Fibroblast of mammary gland (primary cell): ENCODE measurements around the gene GMDS.

ENCODE experiments used
- DNase-seq: peaks from one replicate; pipeline ENCODE4 v3.0.0-alpha.2; 2010; ENCODE audit warnings: low read depth
- H3K4me3 ChIP-seq: 2 replicates; pipeline ENCODE4 v1.5.1; 2011; ENCODE audit warnings: low read depth, mild to moderate bottlenecking, low read length, moderate library complexity; ENCODE audit not compliant: control insufficient read depth
- CTCF ChIP-seq: conservative IDR thresholded peaks from 2 replicates; pipeline ENCODE4 v1.5.1; 2011; ENCODE audit warnings: low read depth, low read length, inconsistent platforms; ENCODE audit not compliant: control insufficient read depth, insufficient read depth

The GMDS gene

DNA sequence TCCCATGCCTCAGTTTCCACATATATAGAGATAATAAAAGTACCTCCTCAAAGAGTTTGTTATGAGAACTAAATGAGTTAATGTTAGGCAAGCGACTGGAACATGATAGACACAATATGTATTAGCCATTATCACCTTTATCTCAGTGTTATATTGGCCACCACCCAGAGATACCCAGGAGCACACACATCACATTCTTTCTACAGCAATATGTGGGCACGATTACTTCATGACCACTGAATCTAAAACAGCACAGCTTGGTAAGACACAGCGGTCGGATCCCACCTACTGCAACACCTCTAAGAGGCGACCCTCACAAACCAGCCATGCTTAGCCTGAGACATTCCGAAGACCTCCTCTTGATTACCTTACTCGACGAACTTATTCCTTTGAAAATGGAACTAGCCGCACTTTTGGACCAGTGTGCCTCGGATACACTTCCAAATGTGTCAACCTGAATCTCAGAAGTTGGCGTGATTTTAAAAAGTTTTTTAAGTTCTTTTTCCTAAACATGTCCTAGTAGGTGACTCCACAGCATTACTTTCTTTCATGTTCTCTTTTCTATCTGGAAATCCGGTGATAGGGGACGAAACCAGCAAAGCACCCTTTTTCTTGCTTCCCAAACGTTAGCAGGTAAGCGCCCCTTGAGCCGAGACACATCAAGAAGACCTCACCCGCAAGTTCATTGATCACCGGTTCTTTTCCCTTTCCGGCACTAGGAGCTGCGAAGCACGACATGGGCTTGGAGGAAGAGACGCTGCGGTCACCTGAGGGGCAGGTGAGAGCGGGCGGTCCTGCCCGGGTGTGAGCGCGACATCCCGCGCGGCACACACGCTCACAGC lies 923 bp downstream of the GMDS start:
- peak overlapping the region; percentile 79 for H3K4me3 ChIP-seq
- DNase-seq, result no peak
- no peak for TF ChIP-seq CTCF

GRCh38 chr6:2242311-2242710 lies 3.1 kb downstream of the GMDS start:
- H3K4me3 ChIP-seq, result no peak overlapping the region
- DNase-seq, result no peak
- no peak for TF ChIP-seq CTCF

DNA sequence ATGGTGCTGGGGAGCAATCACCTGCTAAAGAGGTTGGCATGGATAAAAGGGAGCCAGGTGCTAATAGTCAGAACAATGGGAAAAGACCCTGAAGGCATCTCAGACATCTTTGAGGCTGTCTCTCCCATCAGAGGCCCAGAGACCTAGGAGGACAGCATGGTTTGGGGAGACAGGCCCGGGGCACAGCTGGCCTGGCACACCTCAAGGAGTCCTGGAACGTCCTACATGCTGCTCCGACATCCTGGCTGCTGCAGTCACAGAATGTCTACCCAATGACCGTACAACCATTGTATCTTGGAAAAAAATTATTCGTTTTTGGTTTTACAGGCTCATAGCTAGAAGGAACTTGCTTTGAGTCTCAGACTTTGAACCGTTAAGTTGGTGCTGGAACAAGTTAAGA lies 4.4 kb downstream of the GMDS start:
- no peak for DNase-seq
- no peak for TF ChIP-seq CTCF
- no peak overlapping the region for H3K4me3 ChIP-seq

DNA sequence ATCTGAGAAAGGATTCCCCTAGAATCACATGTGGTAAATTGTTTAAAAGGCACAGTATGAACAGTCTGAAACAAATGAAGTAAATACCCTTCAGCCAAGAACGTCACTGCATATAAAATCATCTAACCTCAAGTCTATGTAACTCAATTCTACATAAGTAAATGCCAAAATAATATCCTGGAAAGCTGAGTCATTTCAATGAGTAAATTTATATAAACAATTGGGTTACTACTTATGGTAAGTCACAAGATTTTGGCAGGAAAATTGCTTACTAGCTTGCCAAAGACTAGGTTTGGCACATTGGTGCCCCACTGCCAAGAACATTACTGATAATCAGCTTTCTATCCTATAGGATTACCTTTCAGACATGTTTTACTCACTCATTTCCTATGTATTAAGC lies 8.4 kb downstream of the GMDS start:
- no peak overlapping the region for H3K4me3 ChIP-seq
- DNase-seq, result peak; percentile 97
- TF ChIP-seq CTCF, result no peak

DNA sequence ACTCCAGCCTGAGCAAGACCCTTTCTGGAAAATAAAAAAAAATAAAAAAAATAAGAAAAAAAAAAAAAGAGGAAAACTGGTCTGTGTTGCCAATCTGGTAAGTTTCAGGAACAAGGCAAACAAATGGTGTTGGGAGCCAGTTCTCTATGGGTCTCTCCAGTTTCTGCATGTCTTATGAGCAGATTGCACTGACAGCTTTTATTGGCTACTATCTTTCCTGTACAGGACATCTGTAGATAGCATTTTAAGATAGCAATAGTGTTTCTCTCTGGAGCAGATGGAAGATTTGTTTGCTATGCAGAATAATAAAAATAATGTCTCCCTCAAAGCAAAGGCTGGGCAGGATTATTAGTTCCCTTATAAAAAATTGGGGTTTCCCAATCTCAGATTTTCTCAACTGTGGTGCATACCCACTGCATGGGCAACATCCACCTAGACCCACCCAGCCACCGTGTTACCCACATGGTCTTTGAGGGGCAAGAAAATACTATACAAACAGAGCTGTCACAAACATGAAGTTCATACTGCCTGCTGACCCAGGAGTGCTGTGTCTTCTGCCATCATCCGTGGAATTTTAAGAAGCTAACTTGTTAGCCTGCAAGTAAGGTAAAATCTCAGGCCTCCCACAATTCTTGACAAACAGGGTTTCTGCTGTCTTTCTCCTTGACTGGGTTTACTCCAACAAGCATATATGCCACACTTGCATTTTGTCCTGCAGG lies 9.5 kb downstream of the GMDS start:
- TF ChIP-seq CTCF, result no peak
- no peak overlapping the region for H3K4me3 ChIP-seq
- DNase-seq, result no peak

DNA sequence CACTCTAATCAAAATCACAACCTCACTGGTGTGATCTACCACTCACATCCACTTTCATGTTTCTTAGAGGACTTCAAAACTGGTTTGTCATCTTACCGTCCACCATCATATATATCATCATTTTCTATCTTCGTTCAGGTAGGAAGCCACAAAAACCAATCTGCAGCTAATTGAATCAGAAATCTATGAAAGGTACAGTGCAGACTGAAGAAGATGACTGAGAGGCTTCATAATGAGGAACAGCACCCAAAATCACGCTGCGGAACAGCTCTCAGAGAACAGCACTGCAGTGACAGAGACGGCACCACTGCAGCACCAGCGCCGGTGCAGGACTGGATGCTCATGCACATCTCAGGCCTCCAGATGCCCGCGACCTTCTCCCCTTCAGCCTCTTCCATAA lies 13.0 kb downstream of the GMDS start:
- no peak for TF ChIP-seq CTCF
- DNase-seq, result no peak
- H3K4me3 ChIP-seq, result no peak overlapping the region

GRCh38 chr6:2231438-2231837 lies 14.0 kb downstream of the GMDS start:
- DNase-seq, result peak; percentile 27
- H3K4me3 ChIP-seq, result no peak overlapping the region
- TF ChIP-seq CTCF, result no peak
